Mesendoderm (in vitro differentiated cells): ENCODE data around the gene ERLEC1.
"Not testable (repeated sequence)": the region's sequence is repeated elsewhere in the genome, so short reads cannot be mapped to it uniquely, and the experiment has no call there.

Experiments
- DNase-seq: peaks from one replicate; pipeline ENCODE4 v3.0.0; 2013
- H2AK5ac ChIP-seq: 2 replicates; pipeline ENCODE4 v1.6.1; 2013; ENCODE audit warnings: low read length, inconsistent platforms
- H2BK120ac ChIP-seq: 2 replicates; pipeline ENCODE4 v1.6.1; 2013; ENCODE audit warnings: low read depth, mild to moderate bottlenecking, low read length, moderate library complexity, mixed read lengths
- H2BK15ac ChIP-seq: replicated peaks from 2 replicates; pipeline ENCODE4 v1.6.1; 2013; ENCODE audit warnings: low read depth, mild to moderate bottlenecking, moderate library complexity
- H2BK5ac ChIP-seq: 2 replicates; pipeline ENCODE4 v1.6.1; 2013; ENCODE audit warnings: low read length, inconsistent platforms
- H3K18ac ChIP-seq: 2 replicates; pipeline ENCODE4 v1.6.1; 2013; ENCODE audit warnings: mild to moderate bottlenecking, low read length, mixed read lengths
- H3K23ac ChIP-seq: one replicate; pipeline ENCODE4 v1.6.1; 2013; ENCODE audit warnings: low read length
- H3K27ac ChIP-seq: 2 replicates; pipeline ENCODE4 v1.5.1; 2013; ENCODE audit warnings: low read depth, mild to moderate bottlenecking, inconsistent platforms, low read length, moderate library complexity
- H3K27me3 ChIP-seq: 2 replicates; pipeline ENCODE4 v1.6.1; 2013; ENCODE audit warnings: low read length, control low read depth, mild to moderate bottlenecking, inconsistent platforms; ENCODE audit not compliant: insufficient read depth, poor library complexity
- H3K36me3 ChIP-seq: 2 replicates; pipeline ENCODE4 v1.6.1; 2013; ENCODE audit warnings: low read length, inconsistent platforms; ENCODE audit not compliant: control insufficient read depth, insufficient read depth
- H3K4ac ChIP-seq: one replicate; pipeline ENCODE4 v1.6.1; 2013; ENCODE audit warnings: low read depth, mild to moderate bottlenecking, low read length, moderate library complexity
- H3K4me1 ChIP-seq: 2 replicates; pipeline ENCODE4 v1.6.1; 2013; ENCODE audit warnings: low read depth, low read length, inconsistent platforms; ENCODE audit not compliant: control insufficient read depth
- H3K4me2 ChIP-seq: 2 replicates; pipeline ENCODE4 v1.6.1; 2013; ENCODE audit warnings: low read length
- H3K4me3 ChIP-seq: 2 replicates; pipeline ENCODE4 v1.5.1; 2013; ENCODE audit warnings: mild to moderate bottlenecking, low read length
- H3K56ac ChIP-seq: one replicate; pipeline ENCODE4 v1.6.1; 2013; ENCODE audit warnings: low read length
- H3K79me1 ChIP-seq: 2 replicates; pipeline ENCODE4 v1.6.1; 2013; ENCODE audit warnings: low read length, inconsistent platforms
- H3K79me2 ChIP-seq: 2 replicates; pipeline ENCODE4 v1.6.1; 2013; ENCODE audit warnings: mild to moderate bottlenecking, low read length; ENCODE audit not compliant: control insufficient read depth, insufficient read depth
- H3K9ac ChIP-seq: 2 replicates; pipeline ENCODE4 v1.6.1; 2013; ENCODE audit warnings: low read length, inconsistent platforms
- H4K5ac ChIP-seq: one replicate; pipeline ENCODE4 v1.6.1; 2013; ENCODE audit warnings: low read length
- H4K8ac ChIP-seq: one replicate; pipeline ENCODE4 v1.6.1; 2013; ENCODE audit warnings: low read depth, mild to moderate bottlenecking, control low read depth, low read length, moderate library complexity
- WGBS: extraction: QIAGEN DNeasy Blood & Tissue Kit; methylation state at CpG from one replicate; pipeline ENCODE4 v1.1.7; 2013; ENCODE audit warnings: low lambda C conversion rate, missing lambda C conversion rate; ENCODE audit not compliant: insufficient coverage; ENCODE audit errors: extremely low coverage; 5-methylcytosine and 5-hydroxymethylcytosine counted together

The ERLEC1 gene

DNA sequence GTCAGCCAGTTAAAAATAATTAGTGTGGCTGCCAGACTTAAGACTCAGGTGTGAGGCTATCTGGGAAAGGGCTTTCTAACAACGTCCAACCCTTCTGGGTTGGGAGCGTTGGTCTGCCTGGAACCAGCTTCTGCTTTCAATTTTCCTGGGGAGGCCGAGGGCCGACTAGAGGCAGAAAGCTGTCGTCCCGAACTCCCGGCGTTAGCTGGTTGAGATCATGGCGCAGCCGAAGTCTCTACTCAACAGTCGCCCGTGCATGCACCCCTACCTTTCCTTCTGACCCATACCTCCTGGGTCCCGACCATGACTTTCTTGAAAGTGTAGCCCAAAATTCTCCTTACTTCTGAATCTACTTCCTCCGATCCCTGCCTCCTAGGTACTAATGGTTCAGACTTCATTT is 29.6 kb upstream of the ERLEC1 start:
- H2AK5ac ChIP-seq, H3K9ac ChIP-seq, H2BK5ac ChIP-seq, H3K56ac ChIP-seq, H3K36me3 ChIP-seq, H3K27ac ChIP-seq, H2BK15ac ChIP-seq, H4K5ac ChIP-seq, H3K4ac ChIP-seq, H3K79me1 ChIP-seq, H3K4me2 ChIP-seq, H3K23ac ChIP-seq, H3K79me2 ChIP-seq, H4K8ac ChIP-seq, H3K4me3 ChIP-seq, H2BK120ac ChIP-seq, H3K4me1 ChIP-seq, DNase-seq, H3K18ac ChIP-seq, H3K27me3 ChIP-seq: not testable (repeated sequence)
- WGBS = no CpG with 5 or more reads among the region's 14 CpGs

DNA sequence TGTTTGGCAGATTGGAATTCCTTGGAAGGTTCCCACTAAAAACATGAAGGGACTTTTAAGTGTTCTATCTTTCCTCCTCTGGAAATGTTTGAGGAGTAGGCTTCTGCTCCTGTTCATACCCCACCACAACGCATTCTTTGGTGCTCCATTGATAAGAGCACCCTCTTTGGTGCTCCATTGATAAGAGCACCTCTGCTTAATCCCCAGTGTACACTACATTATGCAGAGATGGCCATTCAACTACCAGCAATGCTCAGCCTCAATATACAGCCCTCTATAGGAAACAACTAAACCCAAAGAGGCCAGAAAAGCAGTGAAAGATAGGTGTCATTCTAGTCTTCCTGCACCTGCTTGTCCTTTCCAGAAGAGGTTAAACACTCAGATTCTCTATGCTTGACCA is 21.1 kb upstream of the ERLEC1 start:
- Histone ChIP-seq H3K27me3 (no peaks in the 10 kb centered on the region), H3K9ac (no peak overlapping the region), H2BK5ac (no peak overlapping the region), H3K4me1 (no peaks in the 10 kb centered on the region), H3K18ac (no peak overlapping the region), H3K23ac (no peak overlapping the region), H3K56ac (no peak overlapping the region), H4K5ac (no peak overlapping the region), H3K4me3 (no peak overlapping the region), H3K4ac (no peak overlapping the region), H3K79me1 (no peaks in the 10 kb centered on the region), H2BK120ac (no peak overlapping the region), H3K27ac (no peak overlapping the region), H4K8ac (no peak overlapping the region), H2BK15ac (no peak overlapping the region), H3K4me2 (no peak overlapping the region), H2AK5ac (no peak overlapping the region), H3K36me3 (peaks cover 1% of the 10 kb centered on the region), H3K79me2 (no peaks in the 10 kb centered on the region)
- DNase-seq = no peak
- WGBS = no CpG with 5 or more reads among the region's 1 CpG

DNA sequence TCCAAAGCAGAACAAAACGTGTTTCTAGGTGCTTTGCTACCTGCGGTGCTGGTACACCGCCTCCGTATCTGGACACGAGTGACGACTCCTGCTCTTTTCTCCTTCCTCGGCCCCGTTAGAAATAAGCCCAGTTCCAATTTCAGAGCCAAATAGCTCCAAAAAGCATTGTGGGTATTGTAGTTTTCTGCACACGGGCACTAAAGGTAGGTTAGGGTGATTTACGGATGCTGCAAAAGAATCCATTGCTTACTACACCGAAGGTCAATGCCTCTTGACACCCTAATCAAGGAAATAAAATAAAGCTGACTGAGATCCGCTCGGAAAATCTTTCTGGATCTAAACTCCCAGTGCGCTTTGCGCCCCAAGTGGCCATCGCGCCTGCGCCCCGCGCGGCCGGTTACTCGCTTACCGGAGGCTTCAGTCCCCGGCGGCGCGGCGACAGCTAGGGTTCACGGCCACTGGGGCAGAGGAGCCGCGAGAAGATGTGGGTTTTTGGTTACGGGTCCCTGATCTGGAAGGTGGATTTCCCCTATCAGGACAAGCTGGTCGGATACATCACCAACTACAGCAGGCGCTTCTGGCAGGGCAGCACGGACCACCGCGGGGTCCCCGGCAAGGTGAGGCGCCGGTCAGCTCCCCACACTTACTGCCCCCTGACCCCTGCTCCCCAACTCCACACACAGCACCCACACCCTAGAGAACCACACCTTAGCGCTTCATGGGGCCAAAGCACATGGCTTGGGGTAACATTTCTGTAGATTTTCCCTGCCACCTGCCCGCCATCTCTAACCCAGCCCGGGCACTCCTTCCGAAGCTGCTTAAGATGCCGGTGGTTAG is 19.2 kb upstream of the ERLEC1 start, which contains the start of gene CHAC2:
CHAC2 (plus strand) TSS at position 400 of the 837 bp plus-strand sequence; CDS start at position 483, 83 bp downstream.
- Histone ChIP-seq H3K79me1 (no peaks in the 10 kb centered on the region), H3K27ac (no peak within 1 kb of the TSS), H2BK120ac (no peak within 1 kb of the TSS), H3K18ac (no peak within 1 kb of the TSS), H4K5ac (no peak within 1 kb of the TSS), H4K8ac (no peak within 1 kb of the TSS), H3K4me1 (no peaks in the 10 kb centered on the region), H3K56ac (peak within 1 kb of the TSS; percentile 91), H2BK5ac (no peak within 1 kb of the TSS), H3K4ac (no peak within 1 kb of the TSS), H2BK15ac (no peak within 1 kb of the TSS), H3K23ac (no peak within 1 kb of the TSS), H3K27me3 (no peaks in the 10 kb centered on the region), H3K4me3 (peak within 1 kb of the TSS; percentile 87), H2AK5ac (no peak within 1 kb of the TSS), H3K36me3 (peaks cover 1% of the 10 kb centered on the region), H3K9ac (peak within 1 kb of the TSS; percentile 83), H3K79me2 (no peaks in the 10 kb centered on the region), H3K4me2 (peak within 1 kb of the TSS; percentile 95)
- WGBS = no CpG with 5 or more reads among the region's 46 CpGs
- DNase-seq = peak; percentile 89

DNA sequence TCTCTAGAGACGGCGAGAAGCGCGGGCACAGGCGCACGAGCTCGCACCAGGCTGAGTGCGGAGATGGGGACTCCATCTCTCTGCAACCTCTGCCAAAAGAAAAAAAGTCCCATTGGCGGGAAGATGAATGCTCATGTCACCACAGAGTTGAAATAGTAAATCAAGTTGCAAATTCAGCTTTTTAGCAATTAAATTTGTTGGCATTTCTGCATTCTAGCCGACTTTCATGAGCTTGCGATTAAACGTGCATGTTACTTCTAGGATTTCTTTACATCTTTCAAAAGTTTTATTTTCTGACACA is 18.7 kb upstream of the ERLEC1 start:
- Histone ChIP-seq H3K36me3 (no peaks in the 10 kb centered on the region), H3K27me3 (no peaks in the 10 kb centered on the region), H3K9ac (peak overlapping the region; percentile 83), H4K8ac (no peak overlapping the region), H2BK120ac (no peak overlapping the region), H3K4me3 (peak overlapping the region; percentile 87), H2BK5ac (no peak overlapping the region), H3K79me1 (no peaks in the 10 kb centered on the region), H4K5ac (no peak overlapping the region), H3K56ac (peak overlapping the region; percentile 91), H3K79me2 (no peaks in the 10 kb centered on the region), H2BK15ac (no peak overlapping the region), H3K27ac (no peak overlapping the region), H2AK5ac (no peak overlapping the region), H3K4ac (no peak overlapping the region), H3K4me1 (no peaks in the 10 kb centered on the region), H3K4me2 (peak overlapping the region; percentile 59), H3K23ac (no peak overlapping the region), H3K18ac (no peak overlapping the region)
- no CpG with 5 or more reads among the region's 12 CpGs for WGBS
- DNase-seq = no peak

DNA sequence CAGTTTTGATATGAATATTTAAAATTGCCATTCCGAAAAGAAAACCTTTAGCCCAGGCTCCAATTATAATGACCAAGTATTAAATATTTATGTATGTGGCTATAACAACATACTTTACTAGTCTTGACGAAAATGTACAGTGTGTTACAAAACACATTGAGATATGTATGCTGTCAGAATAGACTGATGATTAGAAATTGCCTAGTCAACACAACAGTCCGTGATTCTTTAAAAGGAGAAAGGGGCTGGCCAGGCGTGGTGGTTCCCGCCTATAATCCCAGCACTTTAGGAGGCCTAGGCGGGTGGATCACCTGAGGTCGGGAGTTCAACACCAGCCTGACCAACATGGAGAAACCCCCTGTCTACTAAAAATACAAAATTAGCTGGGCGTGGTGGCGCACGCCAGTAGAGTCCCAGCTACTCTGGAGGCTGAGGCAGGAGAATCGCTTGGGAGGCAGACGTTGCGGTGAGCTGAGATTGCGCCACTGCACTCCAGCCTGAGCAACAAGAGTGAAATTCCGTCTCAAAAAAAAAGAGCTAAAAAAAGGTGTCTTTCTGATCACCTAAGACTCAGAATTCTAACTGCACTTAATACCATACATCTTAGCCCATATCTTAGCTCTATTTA is 17.4 kb upstream of the ERLEC1 start:
- no peaks in the 10 kb centered on the region for H3K27me3 ChIP-seq
- H3K79me2 ChIP-seq = no peaks in the 10 kb centered on the region
- H3K4ac ChIP-seq = no peak overlapping the region
- no peak overlapping the region for H4K5ac ChIP-seq
- H3K23ac ChIP-seq = no peak overlapping the region
- H3K9ac ChIP-seq = no peak overlapping the region
- no peak overlapping the region for H4K8ac ChIP-seq
- H3K4me3 ChIP-seq = no peak overlapping the region
- no peak overlapping the region for H3K27ac ChIP-seq
- H3K36me3 ChIP-seq = no peaks in the 10 kb centered on the region
- H2AK5ac ChIP-seq = no peak overlapping the region
- H3K18ac ChIP-seq = no peak overlapping the region
- no peaks in the 10 kb centered on the region for H3K79me1 ChIP-seq
- no peak overlapping the region for H3K4me2 ChIP-seq
- no peak overlapping the region for H2BK15ac ChIP-seq
- DNase-seq = no peak
- no peak overlapping the region for H2BK5ac ChIP-seq
- H2BK120ac ChIP-seq = no peak overlapping the region
- WGBS = no CpG with 5 or more reads among the region's 15 CpGs
- H3K56ac ChIP-seq = no peak overlapping the region
- H3K4me1 ChIP-seq = no peaks in the 10 kb centered on the region
